Measurements from ENCODE around the gene ZNF823.
"Not testable (repeated sequence)": the region's sequence is repeated elsewhere in the genome, so short reads cannot be mapped to it uniquely, and the experiment has no call there.

Gene ZNF823

GRCh38 chr19:11685676-11686650, 52.8 kb downstream of the ZNF823 start:
- DNase-seq (ENCODE audit: extremely low spot score), result no peak
- POLR2A ChIA-PET, result no interaction called here
- TF ChIP-seq NFRKB (IDR thresholded peaks at IDR 0.05), result no peak
- no peak for TF ChIP-seq FOXK2 (IDR thresholded peaks at IDR 0.05)
- TF ChIP-seq HDGF (IDR thresholded peaks at IDR 0.05; ENCODE audit: borderline replicate concordance), result no peak
- TF ChIP-seq CTBP1 (IDR thresholded peaks at IDR 0.05; ENCODE audit: borderline replicate concordance), result no peak
- TF ChIP-seq SUZ12 (IDR thresholded peaks at IDR 0.05), result no peak
- no peak for TF ChIP-seq ELF4 (IDR thresholded peaks at IDR 0.05)
- no peak for TF ChIP-seq LEF1 (IDR thresholded peaks at IDR 0.05; ENCODE audit: borderline replicate concordance)
- TF ChIP-seq TARDBP (IDR thresholded peaks at IDR 0.05), result no peak
- no peak for TF ChIP-seq PKNOX1 (IDR thresholded peaks at IDR 0.05)
- no peak for TF ChIP-seq ZNF384 (IDR thresholded peaks at IDR 0.05)
- no peak for TF ChIP-seq FOXA1 (IDR thresholded peaks at IDR 0.05)
- TF ChIP-seq ARNT (IDR thresholded peaks at IDR 0.05), result no peak
- no peak for TF ChIP-seq FOXM1 (IDR thresholded peaks at IDR 0.05; ENCODE audit: borderline replicate concordance)
- TF ChIP-seq BHLHE40 (IDR thresholded peaks at IDR 0.05; ENCODE audit: borderline replicate concordance), result no peak
- TF ChIP-seq L3MBTL2 (conservative IDR thresholded peaks at IDR 0.05), result no peak
- no peak for TF ChIP-seq SP1 (IDR thresholded peaks at IDR 0.05)
- CTCF ChIA-PET, result no interaction called here

GRCh38 chr19:11684987-11685675, 53.6 kb downstream of the ZNF823 start:
- no peak for DNase-seq (ENCODE audit: extremely low spot score)
- ChIA-PET CTCF (no interaction called here), POLR2A (no interaction called here)
- no peak for TF ChIP-seq TARDBP (IDR thresholded peaks at IDR 0.05)
- no peak for TF ChIP-seq ELF4 (IDR thresholded peaks at IDR 0.05)
- no peak for TF ChIP-seq FOXM1 (IDR thresholded peaks at IDR 0.05; ENCODE audit: borderline replicate concordance)
- no peak for TF ChIP-seq BHLHE40 (IDR thresholded peaks at IDR 0.05; ENCODE audit: borderline replicate concordance)
- TF ChIP-seq PKNOX1 (IDR thresholded peaks at IDR 0.05), result no peak
- no peak for TF ChIP-seq ARNT (IDR thresholded peaks at IDR 0.05)
- no peak for TF ChIP-seq ZNF384 (IDR thresholded peaks at IDR 0.05)
- no peak for TF ChIP-seq SP1 (IDR thresholded peaks at IDR 0.05)
- TF ChIP-seq NFRKB (IDR thresholded peaks at IDR 0.05), result no peak
- no peak for TF ChIP-seq LEF1 (IDR thresholded peaks at IDR 0.05; ENCODE audit: borderline replicate concordance)
- no peak for TF ChIP-seq FOXA1 (IDR thresholded peaks at IDR 0.05)
- TF ChIP-seq SUZ12 (IDR thresholded peaks at IDR 0.05), result no peak
- no peak for TF ChIP-seq CTBP1 (IDR thresholded peaks at IDR 0.05; ENCODE audit: borderline replicate concordance)
- TF ChIP-seq L3MBTL2 (conservative IDR thresholded peaks at IDR 0.05), result no peak
- TF ChIP-seq FOXK2 (IDR thresholded peaks at IDR 0.05), result no peak
- TF ChIP-seq HDGF (IDR thresholded peaks at IDR 0.05; ENCODE audit: borderline replicate concordance), result no peak

GRCh38 chr19:11680689-11681302, 58.0 kb downstream of the ZNF823 start:
- TF ChIP-seq FOXM1 (IDR thresholded peaks at IDR 0.05; ENCODE audit: borderline replicate concordance) (no peak), HDGF (IDR thresholded peaks at IDR 0.05; ENCODE audit: borderline replicate concordance) (no peak), L3MBTL2 (conservative IDR thresholded peaks at IDR 0.05) (no peak), NFRKB (IDR thresholded peaks at IDR 0.05) (no peak), PKNOX1 (IDR thresholded peaks at IDR 0.05) (no peak)
- CTCF ChIA-PET, result no interaction called here

GRCh38 chr19:11678504-11678903, 60.2 kb downstream of the ZNF823 start:
- ChIA-PET POLR2A (interaction anchor here (1.3 kb wide), 1 partner anchor 120 kb away, joined by 3 read pairs; the partner anchor contains the start of gene ELOF1), CTCF (no interaction called here)
- TF ChIP-seq L3MBTL2 (conservative IDR thresholded peaks at IDR 0.05), result no peak
- no peak for TF ChIP-seq CTBP1 (IDR thresholded peaks at IDR 0.05; ENCODE audit: borderline replicate concordance)
- no peak for TF ChIP-seq NFRKB (IDR thresholded peaks at IDR 0.05)
- TF ChIP-seq SP1 (IDR thresholded peaks at IDR 0.05), result no peak
- TF ChIP-seq FOXM1 (IDR thresholded peaks at IDR 0.05; ENCODE audit: borderline replicate concordance), result no peak
- TF ChIP-seq SUZ12 (IDR thresholded peaks at IDR 0.05), result no peak
- no peak for TF ChIP-seq TARDBP (IDR thresholded peaks at IDR 0.05)
- no peak for TF ChIP-seq ELF4 (IDR thresholded peaks at IDR 0.05)
- TF ChIP-seq ARNT (IDR thresholded peaks at IDR 0.05), result no peak
- TF ChIP-seq HDGF (IDR thresholded peaks at IDR 0.05; ENCODE audit: borderline replicate concordance), result no peak
- TF ChIP-seq FOXA1 (IDR thresholded peaks at IDR 0.05), result no peak
- no peak for TF ChIP-seq LEF1 (IDR thresholded peaks at IDR 0.05; ENCODE audit: borderline replicate concordance)
- TF ChIP-seq PKNOX1 (IDR thresholded peaks at IDR 0.05), result no peak
- no peak for TF ChIP-seq ZNF384 (IDR thresholded peaks at IDR 0.05)
- TF ChIP-seq BHLHE40 (IDR thresholded peaks at IDR 0.05; ENCODE audit: borderline replicate concordance), result no peak
- TF ChIP-seq FOXK2 (IDR thresholded peaks at IDR 0.05), result no peak
- DNase-seq (ENCODE audit: extremely low spot score), result no peak

More at GRCh38 chr19:11680689-11681302, 58.0 kb downstream of the ZNF823 start:
- no peak for DNase-seq (ENCODE audit: extremely low spot score)
- POLR2A ChIA-PET, result no interaction called here

- CTCF ChIA-PET; POLR2A ChIA-PET; DNase-seq (ENCODE audit: extremely low spot score): not testable (repeated sequence)
These were observed 61.8 kb downstream of the ZNF823 start for GRCh38 chr19:11676661-11677600.
